ENCODE measurements around the gene KIN.

KIN gene

GRCh38 chr10:7707858-7708622 lies 79.8 kb downstream of the KIN start:
- DNase-seq (ENCODE audit: low read depth, low spot score) = no peak
- in situ Hi-C loops (cut with HindIII; ENCODE audit: low sequenced_read_pairs) = no loop called here
- no peak for TF ChIP-seq CTCF (IDR thresholded peaks at IDR 0.05; ENCODE audit: low read depth, low read length)
- H3K4me3 ChIP-seq (ENCODE audit: low read depth, low read length) = no peak overlapping the region

- no peak for TF ChIP-seq CTCF (IDR thresholded peaks at IDR 0.05; ENCODE audit: low read depth, low read length)
- no peak for DNase-seq (ENCODE audit: low read depth, low spot score)
- in situ Hi-C loops (cut with HindIII; ENCODE audit: low sequenced_read_pairs) = no loop called here
- H3K4me3 ChIP-seq (ENCODE audit: low read depth, low read length) = no peak overlapping the region
Observed at GRCh38 chr10:7707102-7707501, 80.7 kb downstream of the KIN start.

- in situ Hi-C loops (cut with HindIII; ENCODE audit: low sequenced_read_pairs) = no loop called here
- no peak for TF ChIP-seq CTCF (IDR thresholded peaks at IDR 0.05; ENCODE audit: low read depth, low read length)
- H3K4me3 ChIP-seq (ENCODE audit: low read depth, low read length) = no peak overlapping the region
- DNase-seq (ENCODE audit: low read depth, low spot score) = no peak
Observed at GRCh38 chr10:7706534-7707073, 81.2 kb downstream of the KIN start.

- in situ Hi-C loops (cut with HindIII; ENCODE audit: low sequenced_read_pairs) = no loop called here
- DNase-seq (ENCODE audit: low read depth, low spot score) = no peak
- no peak overlapping the region for H3K4me3 ChIP-seq (ENCODE audit: low read depth, low read length)
- no peak for TF ChIP-seq CTCF (IDR thresholded peaks at IDR 0.05; ENCODE audit: low read depth, low read length)
Observed at GRCh38 chr10:7705341-7705740, 82.5 kb downstream of the KIN start.

GRCh38 chr10:7704071-7705016 lies 83.4 kb downstream of the KIN start:
- TF ChIP-seq CTCF (IDR thresholded peaks at IDR 0.05; ENCODE audit: low read depth, low read length) = no peak
- no peak for DNase-seq (ENCODE audit: low read depth, low spot score)
- in situ Hi-C loops (cut with HindIII; ENCODE audit: low sequenced_read_pairs) = no loop called here
- no peak overlapping the region for H3K4me3 ChIP-seq (ENCODE audit: low read depth, low read length)

GRCh38 chr10:7703140-7703539 lies 84.7 kb downstream of the KIN start, which contains the start of gene ITIH2:
TSS of gene ITIH2 (plus strand) at chr10:7703316. CDS start at chr10:7703435, 119 bp downstream.
- no peak within 1 kb of the TSS for H3K4me3 ChIP-seq (ENCODE audit: low read depth, low read length)
- DNase-seq (ENCODE audit: low read depth, low spot score) = no peak
- TF ChIP-seq CTCF (IDR thresholded peaks at IDR 0.05; ENCODE audit: low read depth, low read length) = no peak
- in situ Hi-C loops (cut with HindIII; ENCODE audit: low sequenced_read_pairs) = no loop called here
